T-helper 2 cell (primary cell): Measurements from ENCODE around the gene ZNF638.
A peak's percentile ranks its signal among the peaks of the same experiment; 100 is the strongest.

Experiments
- DNase-seq, 5 experiments: peaks; one replicate each; pipeline versions ENCODE4 v3.0.0 to v3.0.0-alpha.2; 2012 to 2022

ZNF638 gene

GRCh38 chr2:71336802-71337201, 5.2 kb downstream of the ZNF638 start:
- no peak for DNase-seq

- DNase-seq = no peak
Observed at GRCh38 chr2:71337776-71338175, 6.2 kb downstream of the ZNF638 start.

GRCh38 chr2:71339685-71340084, 8.1 kb downstream of the ZNF638 start:
- no peak for DNase-seq

GRCh38 chr2:71340176-71340575, 8.6 kb downstream of the ZNF638 start:
- peak in 1 of 5 experiments; percentile 38 for DNase-seq

- no peak for DNase-seq
Observed at GRCh38 chr2:71341645-71342044, 10.1 kb downstream of the ZNF638 start.

GRCh38 chr2:71346065-71346464, 14.5 kb downstream of the ZNF638 start:
- no peak for DNase-seq

- peak in 1 of 5 experiments; percentile 16 for DNase-seq
Observed at GRCh38 chr2:71347517-71347916, 15.9 kb downstream of the ZNF638 start.

GRCh38 chr2:71348302-71348701, 16.7 kb downstream of the ZNF638 start:
- DNase-seq = peak in 1 of 5 experiments; percentile 17

GRCh38 chr2:71353248-71353647, 21.7 kb downstream of the ZNF638 start:
- peak in 1 of 5 experiments; percentile 51 for DNase-seq

GRCh38 chr2:71358931-71359671, 27.5 kb downstream of the ZNF638 start:
- no peak for DNase-seq

GRCh38 chr2:71360434-71360975, 28.9 kb downstream of the ZNF638 start:
- no peak for DNase-seq

GRCh38 chr2:71361631-71362030, 30.0 kb downstream of the ZNF638 start:
- DNase-seq = no peak

- DNase-seq = no peak
Observed at GRCh38 chr2:71362447-71362846, 30.9 kb downstream of the ZNF638 start.

- DNase-seq = no peak
Observed at GRCh38 chr2:71370015-71370414, 38.4 kb downstream of the ZNF638 start.

GRCh38 chr2:71372042-71372441, 40.5 kb downstream of the ZNF638 start:
- DNase-seq = no peak

GRCh38 chr2:71379086-71379485, 47.5 kb downstream of the ZNF638 start:
- DNase-seq = no peak

- no peak for DNase-seq
Observed at GRCh38 chr2:71380665-71381064, 49.1 kb downstream of the ZNF638 start.

- DNase-seq = no peak
Observed at GRCh38 chr2:71385012-71385411, 53.4 kb downstream of the ZNF638 start.

- no peak for DNase-seq
Observed at GRCh38 chr2:71388214-71388613, 56.6 kb downstream of the ZNF638 start.

- no peak for DNase-seq
Observed at GRCh38 chr2:71389384-71390072, 57.9 kb downstream of the ZNF638 start.

- no peak for DNase-seq
Observed at GRCh38 chr2:71393216-71393615, 61.6 kb downstream of the ZNF638 start.

GRCh38 chr2:71395471-71395870, 63.9 kb downstream of the ZNF638 start:
- DNase-seq = no peak

- no peak for DNase-seq
Observed at GRCh38 chr2:71402427-71402826, 70.8 kb downstream of the ZNF638 start.

- no peak for DNase-seq
Observed at GRCh38 chr2:71409611-71410010, 78.0 kb downstream of the ZNF638 start.
